HG02943 (cell line): ENCODE results near the gene CD209.
"Not testable (repeated sequence)": the region's sequence is repeated elsewhere in the genome, so short reads cannot be mapped to it uniquely, and the experiment has no call there.

Experiments used
- ATAC-seq: cut with Tn5 transposase; IDR thresholded peaks from one replicate; pipeline ENCODE4 v1.9.1; 2021; ENCODE audit warnings: mild to moderate bottlenecking, low read depth, moderate library complexity; ENCODE audit not compliant: unreplicated experiment

The CD209 gene

DNA sequence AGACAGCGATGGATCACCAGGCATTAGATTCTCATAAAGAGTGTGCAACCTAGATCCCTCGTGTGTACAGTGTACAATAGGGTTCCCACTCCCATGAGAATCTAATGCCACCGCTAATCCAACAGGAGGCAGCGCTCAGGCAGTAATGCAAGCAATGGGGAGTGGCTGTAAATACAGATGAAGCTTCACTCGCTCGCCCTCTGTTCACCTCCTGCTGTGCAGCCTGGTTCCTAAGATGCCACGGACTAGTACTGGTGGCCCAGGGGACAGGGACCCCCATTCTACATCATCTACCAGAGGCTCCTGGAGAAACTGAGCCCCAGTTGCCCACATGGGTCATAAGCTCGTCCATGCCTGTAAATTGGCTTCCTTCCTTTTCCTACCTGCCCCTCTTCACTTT, 23.7 kb upstream of the CD209 start:
- ATAC-seq: no peak

DNA sequence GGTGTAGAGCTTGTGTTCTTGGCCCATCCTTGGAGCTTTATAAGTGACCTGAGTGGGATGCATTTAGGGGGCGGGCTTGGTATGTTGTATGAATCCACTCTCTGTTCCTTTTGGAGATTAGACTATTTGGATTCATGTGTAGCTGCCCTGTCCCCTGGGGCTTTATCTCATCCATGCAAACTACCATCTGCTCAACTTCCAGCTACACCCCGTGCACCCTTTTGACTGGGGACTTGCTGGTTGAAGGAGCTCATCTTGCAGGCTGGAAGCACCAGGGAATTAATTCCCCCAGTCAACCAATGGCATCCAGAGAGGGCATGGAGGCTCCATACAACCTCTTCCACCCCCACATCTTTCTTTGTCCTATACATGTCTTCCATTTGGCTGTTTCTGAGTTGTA, 21.8 kb upstream of the CD209 start:
- ATAC-seq: no peak

DNA sequence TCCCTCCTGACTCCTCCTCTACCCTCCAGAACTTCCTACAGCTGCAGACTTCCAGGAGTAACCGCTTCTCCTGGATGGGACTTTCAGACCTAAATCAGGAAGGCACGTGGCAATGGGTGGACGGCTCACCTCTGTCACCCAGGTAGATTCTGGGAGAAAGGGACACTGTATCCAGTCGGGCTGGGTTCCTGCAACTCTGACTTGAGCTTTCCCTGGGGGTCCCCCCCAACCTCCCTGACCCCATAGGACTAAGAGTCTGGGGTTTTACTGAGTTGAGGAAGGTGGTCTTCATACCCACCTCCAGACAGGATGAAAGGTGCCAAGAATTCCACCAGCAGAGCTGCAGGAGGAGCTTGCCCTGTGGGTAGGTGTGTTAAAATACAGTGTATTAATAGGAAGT, 20.2 kb upstream of the CD209 start:
- no peak for ATAC-seq

DNA sequence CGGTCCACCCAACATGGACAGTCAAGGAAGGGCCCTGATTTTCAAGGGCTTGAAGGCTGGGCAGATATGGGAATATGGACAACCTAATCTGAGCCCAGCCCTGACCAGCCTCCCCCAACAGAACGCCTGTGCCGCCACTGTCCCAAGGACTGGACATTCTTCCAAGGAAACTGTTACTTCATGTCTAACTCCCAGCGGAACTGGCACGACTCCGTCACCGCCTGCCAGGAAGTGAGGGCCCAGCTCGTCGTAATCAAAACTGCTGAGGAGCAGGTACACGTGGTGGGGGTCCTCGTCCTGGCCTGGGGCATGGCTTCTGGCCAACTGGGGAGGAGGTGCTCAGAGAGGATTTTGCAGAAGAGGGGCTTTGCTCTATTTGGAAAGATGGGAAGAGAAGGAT, 19.2 kb upstream of the CD209 start:
- no peak for ATAC-seq

DNA sequence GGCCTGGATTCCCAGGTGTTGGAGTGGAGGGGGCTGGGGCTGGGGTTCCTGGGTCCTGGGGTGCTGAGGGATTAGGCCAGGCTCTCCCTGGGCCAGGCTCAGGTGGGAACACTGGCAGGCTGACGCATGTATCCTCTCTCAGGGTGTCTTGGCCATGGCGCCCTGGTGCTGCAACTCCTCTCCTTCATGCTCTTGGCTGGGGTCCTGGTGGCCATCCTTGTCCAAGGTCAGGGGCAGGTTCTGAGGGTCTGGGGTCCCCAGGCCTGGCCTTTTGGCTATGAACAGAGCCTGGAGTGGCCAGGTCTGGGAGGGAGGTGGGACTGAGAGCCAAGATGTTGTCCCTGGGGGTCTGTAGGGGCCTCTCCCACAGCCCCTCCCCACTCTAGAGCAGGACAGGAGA, 17.7 kb upstream of the CD209 start:
- not testable (repeated sequence) for ATAC-seq

DNA sequence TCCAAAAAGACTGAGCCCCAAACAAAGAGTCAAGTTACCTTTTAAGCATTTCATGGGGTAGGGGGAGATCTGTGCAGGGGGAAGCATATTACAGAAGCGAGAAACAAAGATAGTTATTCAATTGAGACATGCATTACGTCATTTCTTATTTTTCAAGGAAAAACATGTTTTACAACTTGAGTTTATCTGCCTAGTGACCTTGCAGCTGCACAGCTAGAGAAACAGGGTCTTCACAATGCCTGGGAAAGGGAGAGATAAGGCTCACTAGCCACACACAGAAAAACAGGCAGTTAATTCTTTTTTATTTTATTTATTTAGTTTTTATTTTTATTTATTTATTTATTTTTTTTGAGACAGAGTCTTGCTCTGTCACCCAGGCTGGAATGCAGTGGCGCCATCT, 16.8 kb upstream of the CD209 start:
- not testable (repeated sequence) for ATAC-seq

DNA sequence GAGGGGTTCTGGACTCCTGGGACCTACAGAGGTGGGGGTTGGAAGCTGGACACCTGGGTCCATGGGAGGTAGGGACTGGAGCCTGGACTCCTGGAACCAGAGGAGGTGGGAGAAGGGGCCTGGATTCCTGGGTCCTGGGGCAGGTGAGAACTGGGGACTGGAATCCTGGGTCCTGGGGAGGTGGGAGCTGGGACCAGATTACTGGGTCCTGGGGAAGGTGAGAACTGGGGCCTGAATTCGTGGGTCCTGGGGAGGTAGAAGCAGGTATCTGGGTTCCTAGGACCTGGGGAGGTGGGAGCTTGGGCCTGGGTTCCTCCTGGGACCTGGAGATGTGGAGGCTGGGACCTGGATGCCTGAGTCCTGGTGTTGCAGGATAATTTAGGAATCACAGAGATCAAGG, 16.4 kb upstream of the CD209 start:
- no peak for ATAC-seq

DNA sequence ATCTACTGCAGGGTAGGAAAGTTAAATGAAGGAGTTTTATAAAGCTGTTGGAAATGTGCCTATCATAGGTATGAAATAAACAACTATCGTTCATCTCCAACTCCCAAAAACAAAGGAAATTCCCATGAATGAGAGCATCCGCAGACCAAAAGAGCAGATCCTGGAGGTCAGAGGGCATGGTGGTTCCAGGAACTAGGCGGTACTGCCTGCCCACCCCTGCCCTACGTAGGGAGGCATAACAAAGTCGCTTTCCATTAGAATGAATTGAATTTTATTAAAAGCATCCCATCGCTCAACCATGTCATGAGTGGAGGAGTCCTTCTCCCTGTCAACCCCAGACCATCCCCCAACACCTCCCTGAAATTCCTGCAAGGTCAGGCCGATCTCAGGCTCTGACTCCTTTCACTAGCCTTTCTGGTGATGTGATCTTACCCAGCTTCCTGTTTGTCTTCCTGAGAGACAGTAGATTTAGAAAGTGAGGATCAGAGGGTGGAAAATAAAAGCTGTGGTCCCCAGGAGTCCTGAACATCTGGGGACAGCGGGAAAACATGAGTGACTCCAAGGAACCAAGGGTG, 15.5 kb upstream of the CD209 start, which contains the start of gene CLEC4M:
TSS of gene CLEC4M (plus strand) at position 525 of the 575 bp plus-strand sequence. CDS start at position 549, 24 bp downstream.
- no peak for ATAC-seq

DNA sequence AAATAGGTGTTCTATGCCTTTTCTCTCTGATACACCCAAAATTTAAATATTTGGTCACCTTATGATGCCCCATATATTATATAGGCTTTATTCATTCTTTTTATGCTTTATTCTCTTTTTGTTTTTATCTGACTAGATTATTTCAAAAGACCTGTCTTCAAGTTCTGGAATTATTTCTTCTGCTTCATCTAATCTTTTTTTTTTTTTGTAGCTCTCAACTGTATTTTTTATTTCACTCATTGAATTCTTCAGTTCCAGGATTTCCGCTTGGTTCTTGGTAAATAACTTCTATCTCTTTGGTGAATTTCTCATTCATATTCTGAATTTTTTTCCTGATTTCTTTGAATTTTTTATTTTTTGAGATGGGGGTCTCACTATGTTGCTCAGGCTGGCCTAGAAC, 11.8 kb upstream of the CD209 start:
- no peak for ATAC-seq

DNA sequence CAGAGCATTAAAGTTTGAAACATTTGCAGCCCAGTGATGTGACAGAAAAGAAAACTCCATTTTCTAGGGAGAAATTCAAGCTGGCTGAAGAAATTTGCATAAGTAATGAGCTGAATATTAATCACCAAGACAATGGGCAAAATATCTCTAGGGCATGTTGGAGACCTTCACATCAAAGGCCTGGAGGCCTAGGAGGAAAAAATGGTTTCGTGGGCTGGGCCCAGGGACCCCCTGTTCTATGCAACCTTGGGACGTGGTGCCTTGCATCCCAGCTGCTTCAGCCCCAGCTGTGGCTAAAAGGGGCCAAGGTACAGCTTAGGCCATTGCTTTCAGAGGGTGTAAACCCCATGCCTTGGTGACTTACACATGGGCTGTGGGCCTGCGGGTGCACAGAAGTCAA, 10.0 kb upstream of the CD209 start:
- ATAC-seq: no peak

DNA sequence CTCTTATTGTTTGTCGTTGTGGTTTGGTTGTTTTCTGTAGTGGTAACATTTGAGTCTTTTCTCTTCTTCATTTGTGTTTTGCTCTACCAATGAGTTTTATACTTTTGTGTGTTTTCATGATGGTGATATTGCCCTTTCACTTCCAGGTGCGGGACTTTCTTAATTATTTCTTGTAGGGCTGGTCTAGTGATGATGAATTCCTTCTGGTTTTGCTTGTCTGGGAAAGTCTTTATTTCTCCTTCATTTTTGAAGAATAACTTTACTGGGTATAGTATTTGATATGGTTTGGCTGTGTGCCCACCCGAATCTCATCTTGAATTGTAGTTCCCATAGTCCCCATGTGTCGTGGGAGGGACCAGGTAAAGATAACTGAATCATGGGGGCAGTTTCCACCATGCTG, 8.9 kb upstream of the CD209 start:
- ATAC-seq: no peak

DNA sequence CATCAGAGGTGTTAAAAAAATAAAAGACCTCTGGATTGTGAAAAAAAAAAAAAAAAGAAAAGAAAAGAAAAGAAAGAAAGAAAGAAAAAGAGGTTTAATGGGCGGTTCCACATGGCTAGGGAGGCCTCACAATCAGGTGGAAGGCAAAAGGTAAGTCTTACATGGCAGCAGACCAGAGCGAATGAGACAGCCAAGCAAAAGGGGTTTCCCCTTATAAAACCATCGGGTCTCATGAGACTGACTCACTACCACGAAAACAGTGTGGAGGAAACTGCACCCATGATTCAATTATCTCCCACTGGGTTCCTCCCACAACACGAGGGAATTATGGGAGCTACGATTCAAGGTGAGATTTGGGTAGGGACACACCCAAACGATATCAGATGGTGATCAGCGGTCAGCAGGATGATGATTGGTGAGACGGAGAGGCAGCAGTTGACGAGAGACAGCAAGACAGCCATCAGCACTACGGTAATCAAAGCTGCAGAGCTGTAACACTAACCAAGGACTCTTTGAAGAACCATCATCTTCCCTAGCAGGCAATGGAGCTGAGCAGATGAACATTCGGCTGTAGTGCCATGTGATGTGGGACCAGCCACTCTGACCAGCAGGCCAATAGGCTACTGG, 3.9 kb upstream of the CD209 start:
- no peak for ATAC-seq

DNA sequence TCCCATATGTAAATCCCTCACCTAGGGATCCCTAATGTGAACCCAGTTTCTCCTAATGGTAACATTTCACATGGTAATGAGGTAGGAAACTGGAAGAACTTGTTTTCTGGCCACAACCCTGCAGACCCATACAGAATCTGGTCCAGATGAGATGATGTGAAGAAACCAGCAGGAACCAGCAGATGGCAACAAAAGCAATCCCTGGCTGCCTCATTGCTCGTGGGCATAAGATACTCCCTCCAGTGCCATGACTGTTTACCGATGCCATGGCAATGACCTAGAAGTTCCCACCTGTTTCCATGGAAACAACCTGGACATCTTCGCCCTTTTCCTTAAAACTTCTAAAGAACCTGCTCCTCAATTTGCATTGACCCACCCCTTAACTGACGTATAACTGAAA, 1.4 kb upstream of the CD209 start:
- no peak for ATAC-seq

DNA sequence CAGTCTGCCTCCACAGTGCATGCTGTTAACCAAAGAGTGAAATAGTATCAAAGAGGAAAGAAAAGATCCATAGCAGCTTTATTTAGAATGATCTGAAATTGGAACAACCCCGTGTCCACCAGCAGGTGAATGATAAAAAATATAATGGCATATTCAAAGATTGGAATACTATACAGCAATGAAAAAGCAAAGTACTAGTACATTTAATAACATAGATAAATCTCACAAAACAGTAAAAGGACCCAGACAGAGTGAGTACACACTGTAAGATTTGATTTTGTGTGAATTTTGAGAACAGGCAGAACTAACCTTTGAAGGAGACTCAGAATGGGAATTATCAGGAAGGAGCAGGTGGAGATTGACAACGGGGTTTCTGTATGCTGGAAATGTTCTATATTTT, 837 bp upstream of the CD209 start:
- ATAC-seq: no peak

DNA sequence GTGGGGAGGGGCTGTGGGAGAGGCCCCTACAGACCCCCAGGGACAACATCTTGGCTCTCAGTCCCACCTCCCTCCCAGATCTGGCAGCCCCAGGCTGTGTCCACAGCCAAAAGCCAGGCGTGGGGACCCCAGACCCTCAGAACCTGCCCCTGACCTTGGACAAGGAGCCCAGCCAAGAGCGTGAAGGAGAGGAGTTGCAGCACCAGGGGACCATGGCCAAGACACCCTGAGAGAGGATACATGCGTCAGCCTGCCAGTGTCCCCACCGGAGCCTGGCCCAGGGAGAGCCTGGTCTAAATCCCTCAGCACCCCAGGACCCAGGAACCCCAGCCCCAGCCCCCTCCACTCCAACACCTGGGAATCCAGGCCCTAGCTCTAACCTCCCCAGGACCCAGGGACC, 1.0 kb downstream of the CD209 start:
- not testable (repeated sequence) for ATAC-seq

DNA sequence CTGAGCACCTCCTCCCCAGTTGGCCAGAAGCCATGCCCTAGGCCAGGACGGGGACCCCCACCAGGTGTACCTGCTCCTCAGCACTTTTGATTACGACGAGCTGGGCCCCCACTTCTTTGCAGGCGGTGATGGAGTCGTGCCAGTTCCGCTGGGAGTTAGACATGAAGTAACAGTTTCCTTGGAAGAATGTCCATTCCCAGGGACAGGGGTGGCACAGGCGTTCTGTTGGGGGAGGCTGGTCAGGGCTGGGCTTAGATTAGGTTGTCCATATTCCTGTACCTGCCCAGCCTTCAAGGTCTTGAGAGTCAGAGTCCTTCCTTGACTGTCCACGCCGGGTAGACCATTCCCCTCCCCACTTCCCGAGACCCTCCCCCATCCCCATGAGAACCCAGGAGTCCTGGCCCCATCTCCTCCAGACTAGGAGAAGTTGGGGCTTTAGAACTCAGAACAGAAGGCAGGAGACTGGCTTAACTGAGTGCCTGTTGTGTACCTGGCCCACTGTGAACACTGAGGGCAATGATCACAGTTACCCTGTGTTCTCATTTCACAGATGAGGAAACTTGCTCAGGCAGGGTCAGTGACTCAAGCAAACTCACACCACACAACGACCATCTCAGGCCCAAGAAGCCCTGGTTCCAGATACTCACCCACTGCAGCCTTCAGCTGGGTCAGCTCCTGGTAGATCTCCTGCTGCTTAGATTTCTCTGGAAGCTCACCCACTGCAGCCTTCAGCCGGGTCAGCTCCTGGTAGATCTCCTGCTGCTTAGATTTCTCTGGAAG, 2.3 kb downstream of the CD209 start:
- ATAC-seq: no peak

DNA sequence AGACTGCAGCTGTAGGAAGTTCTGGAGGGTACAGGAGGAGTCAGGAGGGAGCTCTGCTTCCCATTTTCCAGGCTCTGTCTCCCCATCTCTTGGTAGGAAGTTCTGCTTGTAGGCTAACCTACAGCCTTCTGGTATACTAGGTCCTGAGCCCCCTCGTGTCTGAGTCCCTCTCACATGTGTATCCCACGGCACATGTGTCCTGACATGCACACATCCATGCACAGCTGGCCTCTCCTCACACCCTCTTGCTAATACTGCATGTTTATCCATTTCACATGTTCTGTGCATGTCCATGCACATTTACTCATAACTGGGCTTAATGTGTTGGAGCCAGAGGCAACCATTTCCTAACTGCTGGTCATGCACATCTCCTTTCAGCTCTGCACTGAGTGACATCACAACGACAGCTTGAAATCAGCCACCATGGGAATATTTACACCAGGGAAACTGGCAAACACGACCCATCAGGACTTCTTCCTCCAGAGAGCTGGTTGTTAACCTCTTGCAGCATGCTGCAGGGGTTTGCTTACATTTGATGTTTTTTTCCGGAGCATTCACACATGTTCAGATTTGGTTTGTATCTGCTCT, 3.0 kb downstream of the CD209 start:
- ATAC-seq: no peak

DNA sequence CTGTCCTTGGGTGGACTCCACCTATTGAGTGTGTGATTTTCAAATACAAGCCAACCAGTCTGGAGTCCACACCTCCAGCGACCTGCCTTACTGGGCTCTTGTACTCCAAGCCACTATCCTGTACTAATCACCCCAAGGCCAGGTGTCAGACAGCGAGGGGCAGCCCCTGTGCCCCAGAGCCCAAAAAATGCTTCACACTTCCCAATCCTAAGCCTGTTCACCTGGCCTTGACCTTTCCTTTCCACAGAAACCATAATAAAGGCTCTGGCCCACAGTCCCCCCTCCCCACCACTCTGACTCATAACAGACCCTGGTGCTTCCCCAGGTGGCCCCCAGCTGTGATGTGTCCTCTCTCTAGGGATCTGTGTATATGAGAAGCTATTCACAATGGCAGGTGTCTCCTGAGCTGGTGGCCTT, 3.9 kb downstream of the CD209 start:
- ATAC-seq: peak; percentile 63

DNA sequence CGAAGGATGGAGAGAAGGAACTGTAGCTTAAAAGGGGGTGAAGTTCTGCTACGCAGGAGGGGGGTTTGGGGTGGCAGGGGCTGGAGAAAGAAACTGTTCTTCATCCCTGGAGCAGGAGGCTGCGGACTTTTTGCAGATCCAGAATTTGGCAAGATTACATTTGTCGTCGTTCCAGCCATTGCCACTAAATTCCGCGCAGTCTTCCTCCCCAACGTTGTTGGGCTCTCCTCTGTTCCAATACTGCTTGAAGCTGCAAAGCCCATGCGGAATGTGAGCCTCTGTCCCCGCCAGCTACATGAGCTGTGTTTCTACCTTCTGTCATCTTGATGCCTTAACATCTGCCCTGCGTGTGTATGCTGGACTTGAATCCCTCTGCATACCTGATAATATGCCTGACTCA, 4.3 kb downstream of the CD209 start:
- no peak for ATAC-seq

DNA sequence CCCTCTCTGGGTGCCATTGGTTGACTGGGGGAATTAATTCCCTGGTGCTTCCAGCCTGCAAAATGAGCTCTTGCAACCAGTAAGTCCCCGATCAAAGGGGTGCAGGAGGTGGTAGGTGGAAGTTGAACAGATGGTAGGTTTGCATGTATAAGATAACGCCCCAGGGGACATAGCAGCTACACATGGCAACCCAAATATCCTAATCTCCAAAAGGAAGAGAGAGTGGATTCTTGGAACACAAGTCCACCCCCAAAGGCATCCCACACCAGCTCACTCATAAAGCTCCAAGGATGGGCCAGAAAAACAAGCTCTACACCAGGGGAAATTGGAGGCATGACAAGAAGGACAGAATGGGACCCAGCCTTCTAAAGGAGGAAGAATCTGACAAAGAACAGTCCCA, 4.8 kb downstream of the CD209 start:
- ATAC-seq: no peak

DNA sequence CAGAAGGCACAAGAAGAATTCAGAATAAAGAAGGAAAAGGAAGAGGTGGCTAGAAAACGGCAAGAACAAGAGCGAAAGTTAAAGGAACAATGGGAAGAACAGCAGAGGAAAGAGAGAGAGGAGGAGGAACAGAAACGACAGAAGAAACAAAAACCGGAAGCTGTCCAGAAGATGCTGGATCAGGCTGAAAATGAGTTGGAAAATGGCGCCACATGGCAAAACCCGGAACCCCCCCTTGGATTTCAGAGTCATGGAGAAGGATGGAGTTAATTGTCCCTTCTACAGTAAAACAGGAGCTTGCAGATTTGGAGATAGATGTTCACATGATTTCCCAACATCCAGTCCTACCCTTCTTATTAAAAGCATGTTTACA, 6.7 kb downstream of the CD209 start:
- no peak for ATAC-seq
